ENCODE data around the gene STT3B. TPM values are rescaled to one million over a fixed set of nuclear protein-coding genes. Genes with fewer than 3 reads are reported as not detected.
A peak's percentile ranks its signal among the peaks of the same experiment; 100 is the strongest.

Gene STT3B
- total and polyA plus RNA-seq, 2 donors from 2014 or later: 44.7 to 89.9 TPM

GRCh38 chr3:31491660-31492059 lies 41.1 kb upstream of the STT3B start:
- no peaks in the 10 kb centered on the region for H3K27me3 ChIP-seq (ENCODE audit: control insufficient read depth, insufficient read depth, low read length)
- no peak for FAIRE-seq

GRCh38 chr3:31493149-31493548 lies 39.6 kb upstream of the STT3B start:
- TF ChIP-seq CTCF (IDR thresholded peaks at IDR 0.05; ENCODE audit: borderline replicate concordance, extremely low read depth, insufficient read depth): no peak
- DNase-seq: no peak
- Histone ChIP-seq H3K27ac (ENCODE audit: low read depth in 2 of 2, low read length in 2 of 2) (no peak overlapping the region), H3K36me3 (ENCODE audit: control insufficient read depth in 2 of 3, insufficient read depth in 3 of 3, low read length in 3 of 3) (no peaks in the 10 kb centered on the region), H3K27me3 (ENCODE audit: control insufficient read depth, insufficient read depth, low read length) (no peaks in the 10 kb centered on the region), H3K9me3 (ENCODE audit: control insufficient read depth in 2 of 3, insufficient read depth in 1 of 3, low read length in 3 of 3) (peaks cover 0 to 7% (median 7%) of the 10 kb centered on the region in 3 donors), H3K4me3 (ENCODE audit: low read length in 3 of 3) (no peak overlapping the region), H3K9ac (ENCODE audit: low read length in 3 of 3) (no peak overlapping the region), H3K4me1 (ENCODE audit: control insufficient read depth in 2 of 3, insufficient read depth in 2 of 3, low read depth in 1 of 3, low read length in 3 of 3) (no peaks in the 10 kb centered on the region)
- no peak for FAIRE-seq
- intact Hi-C loops (cut with DNase I): no loop called here

More at GRCh38 chr3:31491660-31492059, 41.1 kb upstream of the STT3B start:
- H3K9ac ChIP-seq (ENCODE audit: low read length in 3 of 3): no peak overlapping the region
- H3K4me1 ChIP-seq (ENCODE audit: control insufficient read depth in 2 of 3, insufficient read depth in 2 of 3, low read depth in 1 of 3, low read length in 3 of 3): no peaks in the 10 kb centered on the region
- intact Hi-C loops (cut with DNase I): no loop called here
- H3K9me3 ChIP-seq (ENCODE audit: control insufficient read depth in 2 of 3, insufficient read depth in 1 of 3, low read length in 3 of 3): peaks cover 0 to 7% (median 7%) of the 10 kb centered on the region in 3 donors
- no peak overlapping the region for H3K4me3 ChIP-seq (ENCODE audit: low read length in 3 of 3)
- H3K36me3 ChIP-seq (ENCODE audit: control insufficient read depth in 2 of 3, insufficient read depth in 3 of 3, low read length in 3 of 3): no peaks in the 10 kb centered on the region
- TF ChIP-seq CTCF (IDR thresholded peaks at IDR 0.05; ENCODE audit: borderline replicate concordance, extremely low read depth, insufficient read depth): no peak
- no peak for DNase-seq
- no peak overlapping the region for H3K27ac ChIP-seq (ENCODE audit: low read depth in 2 of 2, low read length in 2 of 2)

DNA sequence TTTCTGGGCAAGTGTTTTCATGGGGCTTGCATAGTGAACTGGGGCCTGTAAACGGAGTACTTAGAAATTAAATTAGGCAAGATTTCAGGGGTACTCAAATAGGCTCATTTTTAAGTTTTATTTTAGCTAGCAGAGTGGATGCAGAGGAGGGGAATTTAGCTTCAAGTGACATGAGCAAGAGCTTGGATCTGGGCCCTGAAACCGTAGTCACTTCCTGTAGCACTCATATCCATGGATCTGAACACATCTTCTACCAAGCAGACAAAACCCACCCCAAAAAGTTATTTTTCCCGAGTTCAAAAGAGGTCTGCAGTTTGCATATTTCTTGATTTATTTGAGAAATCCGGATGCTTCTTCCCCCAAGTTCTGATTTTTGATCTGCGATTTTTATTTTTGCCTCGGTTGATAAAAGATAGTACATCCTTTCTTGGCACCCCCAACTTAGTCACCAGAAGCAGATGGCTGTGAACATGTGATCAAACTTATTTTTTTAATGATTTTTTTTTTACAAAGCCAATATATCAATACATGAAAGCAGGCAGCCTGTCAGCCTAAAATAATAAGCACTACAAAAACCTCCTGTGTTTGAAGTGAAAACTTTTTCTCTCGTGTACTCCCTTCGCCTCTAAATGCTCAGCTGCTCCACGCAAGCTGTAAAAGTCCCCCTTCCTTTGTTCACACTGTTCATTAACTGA lies 36.6 kb upstream of the STT3B start:
- Histone ChIP-seq H3K27me3 (ENCODE audit: control insufficient read depth, insufficient read depth, low read length) (no peaks in the 10 kb centered on the region), H3K4me1 (ENCODE audit: control insufficient read depth in 2 of 3, insufficient read depth in 2 of 3, low read depth in 1 of 3, low read length in 3 of 3) (no peaks in the 10 kb centered on the region), H3K9me3 (ENCODE audit: control insufficient read depth in 2 of 3, insufficient read depth in 1 of 3, low read length in 3 of 3) (peaks cover 0 to 2% (median 0%) of the 10 kb centered on the region in 3 donors), H3K9ac (ENCODE audit: low read length in 3 of 3) (no peak overlapping the region), H3K4me3 (ENCODE audit: low read length in 3 of 3) (no peak overlapping the region), H3K27ac (ENCODE audit: low read depth in 2 of 2, low read length in 2 of 2) (no peak overlapping the region), H3K36me3 (ENCODE audit: control insufficient read depth in 2 of 3, insufficient read depth in 3 of 3, low read length in 3 of 3) (no peaks in the 10 kb centered on the region)
- TF ChIP-seq CTCF (IDR thresholded peaks at IDR 0.05; ENCODE audit: borderline replicate concordance, extremely low read depth, insufficient read depth): no peak
- intact Hi-C loops (cut with DNase I): no loop called here
- peak in 1 of 5 donors; percentile 21 for DNase-seq
- FAIRE-seq: no peak

Measured in kidney (tissue), 14 donors.